Retinal pigment epithelial cell (primary cell): ENCODE measurements around the gene MUC6.

Experiments used
- DNase-seq: peaks from one replicate; pipeline ENCODE4 v3.0.0-alpha.2; 2010; ENCODE audit warnings: low read depth
- H3K4me3 ChIP-seq: 2 replicates; pipeline ENCODE4 v1.5.1; 2011; ENCODE audit warnings: mild to moderate bottlenecking, low read length, control low read depth, moderate library complexity
- TF ChIP-seq, protein P1 (sequence below): conservative IDR thresholded peaks from 2 replicates; pipeline ENCODE4 v1.5.1; 2011; ENCODE audit warnings: low read depth, low read length, control low read depth, inconsistent platforms

The MUC6 gene

DNA sequence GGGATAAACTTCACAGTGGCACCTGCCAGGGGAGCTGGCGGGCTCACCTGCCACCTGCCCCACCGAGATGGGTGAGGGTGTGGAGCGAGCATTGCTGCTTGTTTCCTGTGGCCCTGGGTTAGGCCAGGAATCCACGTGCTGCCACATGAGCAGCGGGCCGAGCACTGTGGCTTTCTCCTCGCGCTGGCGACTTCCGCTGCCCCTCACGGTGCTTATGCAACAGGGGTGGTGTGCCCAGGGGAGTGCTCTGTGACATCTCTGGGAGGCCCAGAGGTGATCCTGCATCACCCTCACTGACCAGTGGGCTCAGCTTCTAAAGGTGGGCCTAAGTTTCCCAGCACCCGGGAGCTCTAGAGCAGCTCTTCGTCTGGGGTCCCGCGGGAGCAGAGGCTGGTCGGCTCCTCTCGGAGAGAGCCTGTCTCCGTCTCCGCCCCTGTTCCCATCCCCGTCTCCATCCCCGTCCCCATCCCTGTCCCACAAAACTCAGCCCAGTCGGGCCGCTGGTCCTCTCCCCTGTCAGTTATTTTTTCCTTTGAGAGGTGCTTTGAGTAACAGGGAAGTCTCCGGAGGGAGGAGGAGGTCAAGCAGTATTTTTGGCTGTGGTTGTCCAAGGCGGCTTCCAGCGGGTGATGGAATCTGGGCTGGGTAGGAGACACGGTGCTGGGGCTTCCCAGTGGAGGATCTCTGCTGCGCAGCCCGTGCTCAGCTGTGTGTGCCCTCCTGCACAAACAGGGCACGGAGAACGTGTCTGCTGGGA, 68.3 kb downstream of the MUC6 start:
- TF ChIP-seq, protein P1, sequence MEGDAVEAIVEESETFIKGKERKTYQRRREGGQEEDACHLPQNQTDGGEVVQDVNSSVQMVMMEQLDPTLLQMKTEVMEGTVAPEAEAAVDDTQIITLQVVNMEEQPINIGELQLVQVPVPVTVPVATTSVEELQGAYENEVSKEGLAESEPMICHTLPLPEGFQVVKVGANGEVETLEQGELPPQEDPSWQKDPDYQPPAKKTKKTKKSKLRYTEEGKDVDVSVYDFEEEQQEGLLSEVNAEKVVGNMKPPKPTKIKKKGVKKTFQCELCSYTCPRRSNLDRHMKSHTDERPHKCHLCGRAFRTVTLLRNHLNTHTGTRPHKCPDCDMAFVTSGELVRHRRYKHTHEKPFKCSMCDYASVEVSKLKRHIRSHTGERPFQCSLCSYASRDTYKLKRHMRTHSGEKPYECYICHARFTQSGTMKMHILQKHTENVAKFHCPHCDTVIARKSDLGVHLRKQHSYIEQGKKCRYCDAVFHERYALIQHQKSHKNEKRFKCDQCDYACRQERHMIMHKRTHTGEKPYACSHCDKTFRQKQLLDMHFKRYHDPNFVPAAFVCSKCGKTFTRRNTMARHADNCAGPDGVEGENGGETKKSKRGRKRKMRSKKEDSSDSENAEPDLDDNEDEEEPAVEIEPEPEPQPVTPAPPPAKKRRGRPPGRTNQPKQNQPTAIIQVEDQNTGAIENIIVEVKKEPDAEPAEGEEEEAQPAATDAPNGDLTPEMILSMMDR: no peak
- H3K4me3 ChIP-seq: no peak overlapping the region
- no peak for DNase-seq

DNA sequence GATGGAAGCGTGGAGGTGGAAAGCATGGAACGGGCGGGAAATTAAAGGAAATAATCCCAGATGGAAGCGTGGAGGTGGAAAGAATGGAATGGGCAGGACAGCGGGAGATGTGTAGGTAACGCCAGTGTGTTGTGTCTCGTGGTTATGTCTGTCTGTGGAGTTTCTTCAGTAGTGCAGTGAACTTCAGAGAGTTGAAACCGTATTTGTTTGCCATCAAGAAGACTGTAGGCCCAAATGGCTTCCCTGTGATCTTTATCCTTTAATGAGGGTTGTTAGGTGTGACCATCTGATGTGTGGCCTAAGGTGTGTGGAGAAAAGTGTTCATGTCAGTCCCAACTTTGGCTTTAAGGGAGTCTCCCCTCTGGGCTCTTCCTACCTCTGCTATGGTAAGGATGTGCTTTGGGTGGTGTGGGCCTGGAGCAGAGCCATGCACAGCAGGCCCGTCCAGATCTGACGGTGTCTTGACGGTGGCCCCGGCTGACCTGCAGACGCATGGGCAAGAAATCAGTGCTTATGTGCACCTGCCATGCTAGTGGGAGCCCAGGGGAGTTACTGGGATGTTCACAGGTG, 71.2 kb downstream of the MUC6 start:
- H3K4me3 ChIP-seq: no peak overlapping the region
- TF ChIP-seq, protein P1: no peak
- DNase-seq: no peak

DNA sequence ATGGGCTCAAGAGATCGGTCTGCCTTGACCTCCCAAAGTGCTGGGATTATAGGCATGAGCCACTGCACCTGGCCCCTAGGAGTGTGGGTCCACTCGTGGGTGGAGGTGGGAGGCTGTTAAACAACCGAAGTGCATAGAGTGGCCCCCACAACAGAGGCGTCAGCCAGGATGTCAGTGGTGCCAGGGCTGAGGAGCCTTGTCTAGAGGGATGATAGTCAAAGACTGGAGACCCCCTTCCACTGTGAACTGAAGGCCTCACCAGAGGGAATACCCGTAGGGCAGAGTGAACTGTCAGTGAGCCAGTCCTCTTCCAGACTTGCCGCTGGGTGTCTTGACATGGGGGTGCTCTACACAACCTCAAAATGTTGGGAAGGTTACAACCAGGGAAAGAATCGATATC, 72.7 kb downstream of the MUC6 start:
- TF ChIP-seq, protein P1: no peak
- DNase-seq: no peak
- H3K4me3 ChIP-seq: no peak overlapping the region
